Left kidney (tissue), 2 donors: ENCODE measurements around the gene CNTN5. TPM values are rescaled to one million over a fixed set of nuclear protein-coding genes. Genes with fewer than 3 reads are reported as not detected.
A peak's percentile ranks its signal among the peaks of the same experiment; 100 is the strongest.
"Not testable (repeated sequence)": the region's sequence is repeated elsewhere in the genome, so short reads cannot be mapped to it uniquely, and the experiment has no call there.

Experiments used
- DNase-seq: peaks from one replicate; pipeline ENCODE4 v3.0.0-alpha.2; 2013
- polyA plus RNA-seq: library from polyadenylated mRNA; unstranded; fragments of 120-200 nt; gene quantifications from one replicate; pipeline ENCODE4 v1.2.1, GENCODE V29; 2013; ENCODE audit not compliant: insufficient read length

Gene CNTN5
- polyA plus RNA-seq, 1 donor: 27.1 TPM

DNA sequence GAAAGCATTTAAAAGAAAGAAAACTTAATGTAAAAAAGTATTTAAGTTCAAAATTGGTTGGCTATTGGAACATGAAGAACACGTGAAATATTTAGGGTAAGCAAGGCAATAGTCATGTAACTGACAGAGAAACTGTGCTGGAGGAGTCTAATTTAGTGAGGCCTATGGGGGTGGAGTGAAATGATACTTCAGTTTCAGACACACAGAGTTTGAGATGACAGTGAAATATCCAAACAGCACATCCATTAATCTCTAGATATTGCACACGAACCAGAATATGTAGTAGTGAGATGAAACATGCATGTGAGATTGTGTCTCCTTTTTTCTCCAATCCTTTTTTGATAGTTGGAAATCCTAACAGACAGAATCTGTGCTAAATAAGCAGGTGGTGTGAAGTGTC lies 739.0 kb downstream of the CNTN5 start:
- DNase-seq: no peak

DNA sequence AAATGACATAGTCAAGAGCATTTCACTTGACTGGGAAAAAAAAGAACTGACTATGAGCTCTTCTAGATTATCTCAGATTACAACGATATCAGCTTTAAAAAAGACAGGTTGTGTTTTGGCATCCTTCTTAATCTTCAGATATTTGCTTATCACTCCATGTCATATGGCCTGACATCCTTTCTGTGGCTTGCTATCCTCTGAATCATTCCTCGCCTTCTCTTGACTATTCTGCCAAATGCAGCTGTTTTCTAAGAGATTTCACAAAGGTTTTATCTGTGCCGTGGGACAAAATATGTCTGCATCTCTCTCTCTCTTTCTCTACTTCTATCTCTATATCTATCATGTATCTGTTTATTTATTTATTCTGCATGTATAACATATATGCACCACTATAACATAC lies 746.1 kb downstream of the CNTN5 start:
- no peak for DNase-seq

DNA sequence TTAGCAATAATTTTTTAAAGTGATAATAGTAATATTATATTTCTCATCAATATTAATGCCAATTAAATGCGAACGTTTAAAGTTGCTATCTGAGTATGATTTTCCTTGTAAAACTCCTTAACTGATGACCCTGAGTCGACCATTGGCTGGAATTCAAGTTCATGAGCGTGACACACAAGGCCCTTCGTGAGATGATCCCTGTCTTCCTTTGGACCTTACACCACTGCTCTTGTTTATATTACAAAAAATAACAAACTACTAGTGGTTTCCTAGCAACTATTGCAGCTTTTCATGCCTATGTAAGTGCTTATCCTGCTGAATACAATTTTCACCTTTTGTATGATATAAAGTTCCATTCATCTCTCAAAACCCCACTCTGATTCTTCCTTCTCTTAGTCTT lies 752.9 kb downstream of the CNTN5 start:
- peak; percentile 1 for DNase-seq

DNA sequence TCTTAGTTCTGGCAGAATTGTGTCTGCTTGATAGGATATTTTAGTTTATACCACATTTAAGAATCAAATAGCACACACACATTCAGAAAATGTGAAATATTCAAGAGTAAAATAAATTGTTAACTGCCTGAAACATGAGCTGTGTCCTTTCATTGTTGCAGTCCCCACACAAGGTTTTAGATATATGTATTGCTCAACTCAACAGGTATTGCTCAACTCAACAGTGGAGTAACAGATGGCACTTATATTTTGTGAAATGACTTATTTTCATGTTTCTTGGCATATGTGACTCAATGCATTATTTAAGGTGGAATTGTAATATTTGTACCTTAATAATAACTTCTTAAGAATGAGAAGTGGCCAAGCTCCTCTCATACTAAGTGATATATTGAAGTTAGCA lies 760.3 kb downstream of the CNTN5 start:
- no peak for DNase-seq

DNA sequence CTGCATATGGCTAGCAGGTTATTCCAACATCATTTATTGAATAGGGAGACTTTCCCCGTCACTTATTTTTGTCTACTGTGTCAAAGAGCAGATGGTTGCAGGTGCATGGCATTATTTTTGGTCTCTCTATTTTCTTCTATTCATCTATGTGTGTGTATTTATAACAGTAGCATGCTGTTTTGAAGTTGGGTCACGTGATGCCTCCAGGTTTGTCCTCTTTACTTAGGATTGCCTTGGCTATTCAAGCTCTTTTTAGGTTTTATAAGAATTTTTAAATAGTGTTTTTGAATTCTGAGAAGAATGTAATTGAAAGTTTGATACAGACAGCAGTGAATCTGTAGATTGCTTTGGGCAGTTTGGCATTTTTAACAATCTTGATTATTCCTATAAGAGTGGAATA lies 770.6 kb downstream of the CNTN5 start:
- DNase-seq: no peak

DNA sequence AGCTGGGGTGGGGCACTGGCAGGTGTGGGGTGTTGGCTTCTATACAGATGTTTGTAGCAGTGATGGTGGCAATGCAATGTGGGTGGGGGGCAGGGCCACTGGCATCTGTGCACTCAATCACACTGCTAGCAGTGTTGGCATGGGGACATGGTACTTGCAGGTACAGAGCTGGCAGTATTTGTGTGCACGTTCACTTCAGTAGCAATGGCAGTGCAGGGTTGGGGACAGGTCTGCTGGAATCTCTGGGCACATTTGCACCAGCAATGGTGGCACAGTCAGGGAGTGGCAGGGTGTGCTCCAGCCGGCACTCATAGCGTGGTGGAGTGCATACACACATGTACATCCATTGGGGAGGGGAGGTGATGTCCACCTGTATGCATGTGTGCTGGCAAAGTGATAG lies 775.2 kb downstream of the CNTN5 start:
- no peak for DNase-seq

DNA sequence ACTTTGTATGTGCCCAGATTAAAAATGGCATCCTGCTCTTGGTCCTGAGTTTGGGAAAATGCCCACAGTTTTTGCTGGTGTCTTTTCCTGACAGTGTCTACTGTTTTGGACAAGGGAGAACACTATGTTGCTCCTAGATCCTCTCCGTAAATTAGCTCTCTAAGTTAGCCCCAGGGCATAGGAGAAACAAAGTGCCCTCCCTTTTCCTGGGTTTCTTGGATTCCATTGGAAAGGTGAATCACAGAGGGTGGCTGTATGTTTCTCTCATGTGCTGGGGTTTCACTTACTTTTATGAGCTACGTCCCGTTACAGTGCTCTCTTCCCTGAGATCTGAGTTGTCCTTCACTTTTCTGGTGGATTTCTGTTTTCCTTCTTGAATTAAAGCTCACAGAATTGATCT lies 782.8 kb downstream of the CNTN5 start:
- DNase-seq: no peak

DNA sequence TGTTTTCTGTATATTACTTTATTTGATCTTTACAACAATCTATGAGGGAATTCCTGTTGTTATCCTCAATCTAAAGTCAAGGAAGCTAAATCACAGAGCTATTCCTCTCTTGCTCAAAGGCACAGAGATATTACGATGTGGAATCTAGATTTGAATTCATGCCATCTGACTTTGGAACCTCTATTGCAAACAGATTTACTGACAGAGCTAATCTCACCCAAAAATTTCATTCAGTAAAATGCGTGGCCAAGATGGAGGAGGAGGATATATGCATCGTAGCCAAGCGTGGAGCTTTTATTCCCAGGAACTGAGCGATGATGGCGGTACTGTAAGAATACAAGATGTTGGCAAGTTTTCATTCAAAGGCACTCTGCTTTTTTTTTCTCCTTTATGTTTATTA lies 791.8 kb downstream of the CNTN5 start:
- DNase-seq: no peak

DNA sequence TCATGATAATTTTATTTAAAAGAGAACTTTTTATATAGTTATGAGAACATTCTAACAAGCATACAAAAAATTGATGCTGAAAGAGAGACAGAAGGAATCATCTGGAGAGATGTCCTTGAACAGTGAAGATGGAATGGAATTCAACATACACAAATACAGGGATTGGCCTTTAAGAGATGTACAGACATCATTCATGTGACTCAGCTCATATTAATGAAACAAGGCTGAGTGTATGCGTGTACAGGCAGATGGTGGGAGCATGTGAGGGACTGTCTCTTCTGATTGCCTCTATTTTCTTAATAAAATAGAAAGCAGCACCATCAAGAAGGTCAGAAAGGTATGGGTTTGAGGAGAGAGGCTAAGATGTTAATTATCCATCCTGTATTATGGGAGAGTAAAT lies 793.3 kb downstream of the CNTN5 start:
- DNase-seq: no peak

DNA sequence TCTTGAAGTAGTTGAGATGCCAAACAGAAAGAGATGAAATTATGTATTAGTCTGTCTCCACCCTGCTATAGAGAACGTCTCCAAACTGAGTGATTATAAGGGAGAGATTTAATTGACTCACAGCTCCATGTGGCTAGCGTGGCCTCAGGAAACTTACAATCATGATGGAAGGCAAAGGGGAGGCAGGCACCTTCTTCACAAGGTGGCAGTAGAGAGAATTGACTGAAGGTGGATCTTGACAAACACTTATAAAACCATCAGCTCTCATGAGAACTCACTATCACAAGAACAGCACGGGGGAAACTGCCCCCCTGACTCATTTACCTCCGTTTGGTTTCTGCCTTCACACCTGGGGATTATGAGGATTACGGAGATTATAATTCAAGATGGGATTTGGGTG lies 794.0 kb downstream of the CNTN5 start:
- DNase-seq: no peak

DNA sequence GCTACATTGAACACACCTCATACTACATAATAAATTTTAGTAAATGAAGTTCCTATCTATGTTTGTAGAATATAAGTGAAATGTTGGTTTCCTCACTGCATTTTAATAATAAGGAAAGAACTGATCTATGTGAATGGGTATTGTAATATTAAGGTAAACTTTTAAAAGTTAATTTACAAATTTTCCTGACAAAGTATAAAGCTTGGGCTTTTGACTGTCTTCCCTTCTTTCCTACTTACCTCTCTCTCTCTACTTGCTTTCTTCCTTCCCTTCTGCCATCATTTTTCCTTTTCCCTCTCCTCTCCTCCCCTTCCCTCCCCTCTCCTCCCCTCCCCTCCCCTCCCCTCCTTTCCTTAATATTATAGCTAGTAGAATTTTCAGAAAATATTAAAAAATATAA lies 798.2 kb downstream of the CNTN5 start:
- DNase-seq: no peak

DNA sequence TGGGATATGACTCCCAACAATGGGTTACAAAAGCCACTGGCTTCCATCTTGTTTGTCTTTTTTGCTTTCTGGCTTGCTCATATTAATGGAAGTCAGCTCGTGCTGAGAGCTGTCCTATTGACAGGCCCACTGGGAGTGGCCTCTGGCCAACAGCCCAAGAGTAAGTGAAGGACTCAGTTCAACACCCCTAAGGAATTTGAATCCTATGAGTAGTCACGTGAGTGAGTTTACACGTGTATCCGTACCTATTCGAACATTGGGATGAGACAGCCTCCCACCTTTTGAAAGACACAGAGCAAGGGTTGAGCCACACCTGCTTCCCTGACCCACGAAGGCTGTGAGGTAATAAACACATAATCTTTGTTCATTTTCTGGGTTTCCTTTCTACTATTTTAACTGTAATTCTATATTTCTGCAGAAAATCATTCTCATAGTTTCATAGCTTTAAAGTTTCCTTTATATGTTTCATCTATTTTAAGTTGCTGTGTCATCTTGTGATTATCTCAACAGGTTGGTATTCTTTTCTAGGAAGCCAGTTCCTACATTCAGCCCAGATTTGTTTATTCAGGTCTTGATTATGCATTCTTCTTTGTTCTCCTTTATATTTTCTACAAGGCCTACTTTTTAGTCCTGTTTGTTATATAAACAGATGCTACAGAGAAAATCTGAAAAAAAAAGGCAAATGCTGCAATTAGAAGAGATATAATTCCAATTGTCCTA lies 802.3 kb downstream of the CNTN5 start:
- no peak for DNase-seq

DNA sequence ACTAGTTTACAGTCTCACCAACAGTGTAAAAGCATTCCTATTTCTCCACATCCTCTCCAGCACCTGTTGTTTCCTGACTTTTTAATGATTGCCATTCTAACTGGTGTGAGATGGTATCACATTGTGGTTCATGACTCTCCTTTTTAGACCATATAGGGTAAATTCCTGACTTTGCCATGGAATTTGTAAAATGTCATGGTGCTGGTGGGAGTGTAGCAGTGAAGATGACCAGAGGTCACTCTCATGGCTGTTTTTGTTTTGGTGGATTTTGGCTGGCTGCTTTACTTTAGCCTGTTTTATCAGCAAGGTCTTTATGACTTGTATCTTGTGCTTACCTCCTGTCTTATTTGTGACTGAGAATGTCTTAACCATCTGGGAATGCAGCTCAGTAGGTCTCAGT lies 816.0 kb downstream of the CNTN5 start:
- not testable (repeated sequence) for DNase-seq

DNA sequence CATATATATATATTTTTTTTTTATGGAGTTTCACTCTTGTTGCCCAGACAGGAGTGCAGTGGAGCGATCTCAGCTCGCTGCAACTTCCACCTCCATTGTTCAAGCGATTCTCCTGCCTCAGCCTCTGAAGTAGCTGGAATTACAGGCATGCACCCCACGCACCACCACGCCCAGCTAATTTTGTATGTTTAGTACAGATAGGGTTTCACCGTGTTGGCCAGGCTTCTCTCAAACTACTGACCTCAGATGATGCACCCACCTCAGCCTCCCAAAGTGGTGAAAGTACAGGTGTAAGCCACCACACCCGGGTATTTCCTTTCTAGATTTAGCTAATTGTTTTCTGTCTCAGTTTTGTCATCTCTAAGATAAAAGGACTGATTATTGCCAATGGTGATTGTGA lies 821.1 kb downstream of the CNTN5 start:
- DNase-seq: no peak

DNA sequence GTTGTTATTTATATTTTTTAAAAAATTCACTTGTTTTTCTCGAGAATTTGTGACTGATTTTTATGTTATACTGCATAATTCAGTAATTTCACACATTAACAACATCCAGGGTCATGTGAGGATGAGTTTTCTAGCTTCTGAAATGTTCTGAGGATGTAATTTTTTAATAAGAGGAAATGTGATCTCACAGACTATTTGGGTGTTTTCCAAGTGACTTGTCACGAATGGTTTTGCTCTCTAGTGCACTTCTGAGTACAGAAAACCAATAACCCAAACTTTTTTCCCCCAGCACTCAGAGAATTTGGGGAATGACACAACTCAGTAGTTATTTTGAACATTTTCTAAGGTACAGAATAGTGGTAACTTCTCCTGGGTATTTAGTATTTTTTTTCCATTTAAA lies 845.2 kb downstream of the CNTN5 start:
- no peak for DNase-seq

DNA sequence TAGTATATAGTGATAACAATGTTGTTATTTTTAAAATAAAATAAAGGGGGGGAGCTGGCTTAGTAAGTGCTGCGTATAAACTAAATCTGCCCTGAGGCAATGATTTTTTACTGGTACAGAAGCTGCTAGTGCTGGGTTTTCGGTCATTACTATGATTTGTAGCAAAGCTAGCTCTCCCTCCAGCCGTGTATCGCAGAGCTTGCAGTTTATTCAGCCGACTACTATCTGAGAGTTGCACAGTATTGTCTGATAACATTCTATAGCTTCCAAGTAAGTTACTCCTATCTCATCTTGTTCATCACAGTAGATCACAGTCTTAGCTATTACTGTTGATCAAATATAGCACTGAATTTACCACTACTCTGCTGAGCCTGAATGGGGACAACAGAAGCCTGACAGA lies 860.9 kb downstream of the CNTN5 start:
- no peak for DNase-seq

DNA sequence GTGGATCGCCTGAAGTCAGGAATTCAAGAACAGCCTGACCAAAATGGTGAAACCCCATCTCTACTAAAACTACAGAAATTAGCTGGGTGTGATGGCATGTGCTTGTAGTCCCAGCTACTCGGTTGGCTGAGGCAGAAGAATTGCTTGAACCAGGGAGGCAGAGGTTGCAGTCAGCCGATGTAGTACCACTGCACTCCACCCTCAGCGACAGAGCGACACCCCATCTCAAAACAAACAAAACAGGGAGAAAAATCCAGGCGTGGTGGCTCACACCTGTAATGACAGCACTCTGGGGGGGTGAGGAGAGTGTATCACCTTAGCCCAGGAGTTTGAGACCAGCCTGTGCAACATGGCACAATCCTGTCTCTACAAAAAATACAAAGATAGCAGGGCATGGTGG lies 864.0 kb downstream of the CNTN5 start:
- no peak for DNase-seq

DNA sequence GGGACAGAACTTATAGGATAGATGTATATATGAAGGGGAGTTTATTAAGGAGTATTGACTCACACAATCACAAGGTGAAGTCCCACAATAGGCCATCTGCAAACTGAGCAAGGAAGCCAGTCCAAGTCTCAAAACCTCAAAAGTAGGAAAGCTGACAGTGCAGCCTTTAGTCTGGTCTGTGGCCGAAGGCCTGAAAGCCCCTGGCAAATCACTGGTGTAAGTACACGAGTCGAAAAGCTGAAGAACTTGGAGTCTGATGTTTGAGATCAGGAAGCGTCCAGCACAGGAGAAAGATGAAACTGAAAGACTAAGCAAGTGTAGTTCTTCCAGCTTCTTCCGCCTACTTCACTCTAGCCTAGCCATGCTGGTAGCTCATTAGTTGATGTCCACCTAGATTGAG lies 866.7 kb downstream of the CNTN5 start:
- no peak for DNase-seq

DNA sequence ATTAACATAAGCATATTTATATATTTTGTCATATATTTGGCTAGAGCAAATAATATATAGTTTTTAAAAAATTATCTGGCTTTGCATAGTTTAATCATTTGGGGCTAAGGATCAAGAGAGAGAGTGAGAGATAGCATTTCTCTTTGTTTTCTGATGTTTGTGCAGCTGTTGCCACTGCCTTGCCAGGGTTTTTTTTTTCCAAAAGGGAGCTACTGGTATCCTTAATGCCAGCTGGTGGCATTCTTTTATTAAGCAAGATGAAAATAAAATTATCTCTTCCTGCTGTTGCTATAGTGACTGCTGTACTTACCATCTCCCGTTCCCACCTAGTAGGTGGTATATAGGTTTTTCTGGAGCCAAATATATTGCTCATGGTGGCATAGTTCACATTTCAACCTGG lies 873.1 kb downstream of the CNTN5 start:
- no peak for DNase-seq

DNA sequence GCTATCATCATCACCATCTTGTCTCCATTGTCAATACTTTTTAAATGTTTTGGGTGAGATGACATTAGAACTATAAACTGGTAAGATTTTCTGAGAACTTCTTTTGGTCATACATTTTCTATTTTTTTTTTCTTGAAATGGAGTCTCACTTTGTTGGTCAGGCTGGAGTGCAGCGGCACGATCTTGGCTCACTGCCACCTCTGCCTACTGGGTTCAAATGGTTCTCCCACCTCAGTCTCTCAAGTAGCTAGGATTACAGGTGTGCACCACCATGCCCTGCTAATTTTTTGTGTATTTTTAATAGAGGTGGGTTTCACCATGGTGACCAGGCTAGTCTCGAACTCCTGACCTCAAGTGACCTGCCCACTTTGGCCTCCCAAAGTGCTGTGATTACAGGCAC lies 880.4 kb downstream of the CNTN5 start:
- no peak for DNase-seq

DNA sequence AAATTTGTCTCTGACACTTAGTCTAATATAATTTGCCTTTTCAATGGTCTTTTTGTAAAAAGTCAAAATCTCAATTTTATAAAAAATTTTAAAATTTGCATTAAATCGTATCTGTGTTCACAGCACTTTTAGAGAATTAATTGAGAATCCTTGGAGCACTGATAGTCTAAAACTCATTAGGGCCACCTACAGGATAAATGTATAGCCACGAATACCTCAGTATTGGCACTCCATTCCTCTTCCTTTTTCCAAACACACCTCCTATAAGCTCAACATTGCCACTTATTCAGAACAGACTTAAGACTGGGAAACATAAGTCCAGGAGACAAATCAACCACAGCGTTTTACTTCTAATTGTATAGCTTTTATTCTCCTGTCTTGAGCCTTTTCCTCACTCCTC lies 890.4 kb downstream of the CNTN5 start:
- DNase-seq: no peak

DNA sequence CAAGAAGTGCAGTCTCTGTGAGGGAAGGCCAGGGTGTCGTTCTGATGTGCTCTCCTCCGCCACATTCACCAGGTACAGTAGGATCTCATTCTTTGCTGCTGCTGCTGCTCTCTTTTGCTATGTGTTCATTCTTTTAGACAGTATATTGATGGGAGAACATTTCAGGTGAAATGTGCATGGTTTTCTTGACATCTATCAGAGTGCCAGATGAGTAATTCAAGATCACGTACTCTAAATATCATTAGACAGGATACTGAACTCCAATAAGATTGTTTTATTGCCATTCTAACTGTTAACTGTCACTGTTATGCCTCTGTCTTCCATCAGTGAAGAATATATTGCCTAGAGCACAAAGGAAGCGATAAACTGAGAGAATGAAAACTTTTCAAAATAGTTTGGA lies 895.3 kb downstream of the CNTN5 start:
- no peak for DNase-seq

DNA sequence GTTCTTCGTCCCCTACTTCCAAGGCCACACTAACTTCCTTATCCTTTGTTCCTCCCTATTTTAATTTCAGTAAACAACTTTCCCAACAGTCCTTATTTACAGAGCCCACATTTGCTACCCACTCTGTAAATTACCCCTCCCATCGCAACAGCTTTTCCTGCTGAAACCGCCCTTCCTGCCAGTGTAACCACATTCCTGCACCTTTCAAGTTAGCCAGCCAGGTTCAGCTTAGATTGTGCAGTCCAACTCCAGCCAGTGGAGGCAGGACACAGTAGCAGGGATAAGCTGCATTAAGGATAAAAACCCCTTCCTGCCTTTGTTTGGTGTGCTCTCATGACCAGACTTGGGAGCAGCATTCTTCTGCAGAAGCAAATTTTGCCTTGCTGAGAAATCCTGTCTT lies 898.0 kb downstream of the CNTN5 start:
- no peak for DNase-seq

DNA sequence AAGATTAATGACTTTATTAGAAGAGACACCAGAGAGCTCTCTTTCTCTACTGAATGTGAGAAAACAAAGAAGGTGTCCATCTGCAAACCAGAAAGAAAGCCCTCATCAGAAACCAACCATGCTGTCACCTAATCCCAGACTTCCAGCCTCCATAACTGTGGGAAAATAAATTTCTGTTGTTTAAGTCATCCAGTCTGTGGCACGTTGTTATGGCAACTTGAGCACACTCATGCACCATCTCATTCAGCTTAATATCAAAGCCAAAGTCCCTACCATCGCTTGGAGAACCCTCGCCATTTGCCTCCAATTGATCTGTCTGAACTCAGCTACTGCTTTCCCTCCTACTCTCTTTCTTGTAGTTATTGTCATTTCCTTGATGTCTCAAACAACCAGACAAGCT lies 900.2 kb downstream of the CNTN5 start:
- DNase-seq: no peak

DNA sequence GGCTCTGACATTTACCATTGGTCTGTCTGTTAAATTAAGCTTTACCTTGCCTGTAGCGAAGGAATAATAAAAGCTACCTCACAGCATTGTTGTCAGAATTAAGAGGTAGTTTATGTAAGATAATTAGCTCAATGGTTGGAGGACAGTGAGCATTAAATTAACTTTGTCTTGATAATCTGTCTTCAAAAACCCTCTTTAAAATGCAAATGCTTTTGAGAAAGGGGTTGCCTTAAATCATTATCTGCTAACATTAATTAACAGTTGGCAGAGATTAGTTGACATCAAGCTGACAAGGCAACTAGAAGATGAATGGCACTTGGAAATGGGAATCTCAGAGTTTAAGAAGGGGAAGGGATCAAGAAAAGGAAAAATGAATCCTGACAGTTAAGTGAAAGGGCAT lies 905.2 kb downstream of the CNTN5 start:
- no peak for DNase-seq
